Central memory CD8-positive, alpha-beta T cell (primary cell): Measurements from ENCODE around the gene GSC2.

ENCODE experiments used
- ATAC-seq: fragments of 150-1000 bp; cut with Tn5 transposase; replicated peaks from 2 replicates; pipeline ENCODE4 v1.10.0; 2022; ENCODE audit warnings: mild to moderate bottlenecking, moderate FRiP score, moderate number of reproducible peaks; ENCODE audit not compliant: poor library complexity, severe bottlenecking; ENCODE audit errors: extremely low read depth
- DNase-seq, 2 donors: peaks; one replicate each; pipeline ENCODE4 v3.0.0; 2021; ENCODE audit warnings: low spot score in 2 of 2
- H3K27ac Mint-ChIP-seq: one replicate; pipeline ENCODE4 v1.8.0; 2022; ENCODE audit warnings: low read depth, mild to moderate bottlenecking, moderate library complexity, mixed read lengths
- H3K27me3 Mint-ChIP-seq: one replicate; pipeline ENCODE4 v1.8.0; 2022; ENCODE audit warnings: mixed read lengths
- H3K36me3 Mint-ChIP-seq: one replicate; pipeline ENCODE4 v1.8.0; 2022; ENCODE audit warnings: mild to moderate bottlenecking, moderate library complexity, mixed read lengths; ENCODE audit not compliant: insufficient read depth
- H3K4me1 Mint-ChIP-seq: one replicate; pipeline ENCODE4 v1.8.0; 2022; ENCODE audit warnings: mixed read lengths
- H3K4me3 Mint-ChIP-seq: one replicate; pipeline ENCODE4 v1.8.0; 2022; ENCODE audit warnings: mild to moderate bottlenecking, moderate library complexity, mixed read lengths
- H3K9me3 Mint-ChIP-seq: one replicate; pipeline ENCODE4 v1.8.0; 2022; ENCODE audit warnings: mixed read lengths

The GSC2 gene

GRCh38 chr22:19122752-19123492 lies 27.2 kb downstream of the GSC2 start:
- Mint-ChIP-seq H3K36me3 (peaks cover 7% of the 10 kb centered on the region), H3K27ac (no peak overlapping the region), H3K4me3 (peak overlapping the region; percentile 85), H3K9me3 (no peaks in the 10 kb centered on the region), H3K27me3 (no peaks in the 10 kb centered on the region), H3K4me1 (peaks cover 37% of the 10 kb centered on the region)
- ATAC-seq = no peak
- no peak for DNase-seq

DNA sequence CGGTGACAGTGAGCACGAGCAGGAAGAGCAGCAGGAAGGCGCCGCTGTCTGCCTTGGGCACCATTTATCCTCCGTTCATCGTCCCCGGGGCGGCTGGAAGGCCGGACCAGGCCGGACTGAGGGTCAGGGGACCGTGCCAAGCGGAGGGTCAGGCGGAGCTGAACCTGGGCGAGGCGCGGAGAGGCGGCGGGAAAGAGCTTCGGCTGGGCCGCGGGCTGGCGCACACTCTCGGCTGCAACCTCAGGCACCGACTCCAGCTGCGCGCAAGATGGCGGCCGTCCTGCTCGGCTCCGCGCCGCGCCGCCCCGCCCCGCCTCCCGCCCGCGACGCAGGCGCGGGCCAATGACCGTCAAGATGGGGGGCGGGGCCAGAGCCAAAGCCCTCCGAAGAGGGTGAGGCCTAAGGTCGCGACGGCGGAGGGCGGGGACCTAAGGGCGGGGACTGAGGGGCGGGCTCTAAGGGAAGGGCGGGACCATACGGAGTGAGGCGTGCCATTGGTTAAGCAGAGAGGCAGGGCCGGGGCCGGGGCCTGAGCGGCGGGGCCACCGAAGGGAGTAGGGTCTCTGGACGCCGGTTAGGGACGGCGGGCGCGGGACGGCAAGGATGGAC lies 27.8 kb downstream of the GSC2 start, which contains the start of gene DGCR2:
Gene DGCR2 (minus strand): TSS at position 270 of the 609 bp plus-strand sequence. CDS start 206 bp downstream, at position 64.
- Mint-ChIP-seq H3K4me1 (peaks cover 40% of the 10 kb centered on the region), H3K36me3 (peaks cover 9% of the 10 kb centered on the region)
- ATAC-seq = peak; percentile 97

DNA sequence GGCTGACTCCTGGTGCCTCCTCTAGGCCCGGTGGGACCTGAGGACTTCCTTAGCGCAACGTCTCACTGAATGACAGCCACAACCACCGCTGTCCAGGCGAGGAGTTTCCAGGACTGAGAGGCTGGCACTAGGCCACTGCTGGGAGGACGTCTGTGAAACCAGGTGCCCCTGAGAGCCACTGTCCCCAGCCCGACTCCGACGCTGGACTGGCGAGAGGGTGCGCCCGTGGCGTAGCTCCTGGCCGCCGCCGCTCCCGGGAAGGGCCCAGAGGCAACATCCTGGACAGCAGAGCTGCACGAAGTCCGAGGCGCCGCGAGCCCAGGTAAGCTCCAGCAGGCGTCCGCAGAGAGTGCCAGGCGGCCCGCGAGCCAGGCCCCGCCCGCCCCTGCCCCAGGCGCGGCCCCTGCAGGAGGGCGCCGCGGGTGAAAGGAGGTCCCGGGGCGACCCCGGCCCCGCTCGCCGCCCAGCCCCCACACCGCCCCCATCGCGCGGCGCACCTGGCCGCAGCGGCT lies 28.4 kb downstream of the GSC2 start:
- Mint-ChIP-seq H3K9me3 (no peaks in the 10 kb centered on the region), H3K36me3 (peaks cover 9% of the 10 kb centered on the region), H3K4me3 (peak overlapping the region; percentile 85), H3K27ac (peak overlapping the region; percentile 59), H3K27me3 (no peaks in the 10 kb centered on the region), H3K4me1 (peaks cover 45% of the 10 kb centered on the region)
- DNase-seq = no peak
- ATAC-seq = no peak

More for the DNA sequence above, 27.8 kb downstream of the GSC2 start, which contains the start of gene DGCR2:
- DNase-seq = peak; percentile 82 to 90
- Mint-ChIP-seq H3K27me3 (no peaks in the 10 kb centered on the region), H3K9me3 (no peaks in the 10 kb centered on the region), H3K4me3 (peak within 1 kb of the TSS; percentile 85), H3K27ac (peak within 1 kb of the TSS; percentile 59)

- DNase-seq (no peak), ATAC-seq (no peak)
- Mint-ChIP-seq H3K36me3 (peaks cover 9% of the 10 kb centered on the region), H3K9me3 (no peaks in the 10 kb centered on the region), H3K4me3 (peak overlapping the region; percentile 85), H3K27ac (peak overlapping the region; percentile 59), H3K4me1 (peaks cover 52% of the 10 kb centered on the region), H3K27me3 (no peaks in the 10 kb centered on the region)
These were observed 29.1 kb downstream of the GSC2 start for GRCh38 chr22:19120829-19121630.

DNA sequence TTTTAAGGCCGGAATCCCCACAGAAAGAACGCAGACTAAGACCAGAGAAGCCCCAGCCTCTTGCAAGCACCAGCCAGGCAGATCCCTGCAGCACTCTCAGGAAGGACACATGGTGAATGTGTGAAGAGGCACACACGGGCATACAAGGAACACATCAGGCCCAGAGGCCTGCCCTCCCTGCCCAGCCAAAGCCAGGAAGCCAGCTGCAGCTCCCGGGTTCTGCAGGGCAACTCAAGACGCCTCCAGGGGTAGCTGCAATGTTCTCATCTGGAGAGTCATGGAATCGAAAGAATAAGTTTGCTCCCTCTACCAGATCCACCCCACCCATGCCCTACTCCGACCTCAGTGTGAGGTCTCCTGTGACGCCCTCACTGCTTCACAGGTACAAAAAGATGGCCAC lies 30.1 kb downstream of the GSC2 start:
- Mint-ChIP-seq H3K4me3 (peak overlapping the region; percentile 85), H3K36me3 (peaks cover 15% of the 10 kb centered on the region), H3K27ac (peak overlapping the region; percentile 59), H3K27me3 (no peaks in the 10 kb centered on the region), H3K9me3 (no peaks in the 10 kb centered on the region), H3K4me1 (peaks cover 63% of the 10 kb centered on the region)
- DNase-seq (no peak), ATAC-seq (no peak)

- H3K9me3 Mint-ChIP-seq = no peaks in the 10 kb centered on the region
- no peak for ATAC-seq
- no peak overlapping the region for H3K27ac Mint-ChIP-seq
- H3K4me1 Mint-ChIP-seq = peaks cover 69% of the 10 kb centered on the region
- DNase-seq = no peak
- peaks cover 15% of the 10 kb centered on the region for H3K36me3 Mint-ChIP-seq
- H3K4me3 Mint-ChIP-seq = peak overlapping the region; percentile 38
- no peaks in the 10 kb centered on the region for H3K27me3 Mint-ChIP-seq
These were observed 31.7 kb downstream of the GSC2 start for GRCh38 chr22:19118329-19118880.

GRCh38 chr22:19117111-19117512 lies 33.0 kb downstream of the GSC2 start:
- no peak for ATAC-seq
- peaks cover 18% of the 10 kb centered on the region for H3K36me3 Mint-ChIP-seq
- H3K4me3 Mint-ChIP-seq = no peak overlapping the region
- no peaks in the 10 kb centered on the region for H3K9me3 Mint-ChIP-seq
- DNase-seq = no peak
- no peaks in the 10 kb centered on the region for H3K27me3 Mint-ChIP-seq
- peaks cover 67% of the 10 kb centered on the region for H3K4me1 Mint-ChIP-seq
- H3K27ac Mint-ChIP-seq = no peak overlapping the region

- Mint-ChIP-seq H3K27me3 (no peaks in the 10 kb centered on the region), H3K4me3 (no peak overlapping the region), H3K4me1 (peaks cover 68% of the 10 kb centered on the region), H3K36me3 (peaks cover 16% of the 10 kb centered on the region), H3K9me3 (no peaks in the 10 kb centered on the region), H3K27ac (peak overlapping the region; percentile 78)
- DNase-seq (no peak), ATAC-seq (no peak)
These were observed 34.5 kb downstream of the GSC2 start for GRCh38 chr22:19115628-19116027.

DNA sequence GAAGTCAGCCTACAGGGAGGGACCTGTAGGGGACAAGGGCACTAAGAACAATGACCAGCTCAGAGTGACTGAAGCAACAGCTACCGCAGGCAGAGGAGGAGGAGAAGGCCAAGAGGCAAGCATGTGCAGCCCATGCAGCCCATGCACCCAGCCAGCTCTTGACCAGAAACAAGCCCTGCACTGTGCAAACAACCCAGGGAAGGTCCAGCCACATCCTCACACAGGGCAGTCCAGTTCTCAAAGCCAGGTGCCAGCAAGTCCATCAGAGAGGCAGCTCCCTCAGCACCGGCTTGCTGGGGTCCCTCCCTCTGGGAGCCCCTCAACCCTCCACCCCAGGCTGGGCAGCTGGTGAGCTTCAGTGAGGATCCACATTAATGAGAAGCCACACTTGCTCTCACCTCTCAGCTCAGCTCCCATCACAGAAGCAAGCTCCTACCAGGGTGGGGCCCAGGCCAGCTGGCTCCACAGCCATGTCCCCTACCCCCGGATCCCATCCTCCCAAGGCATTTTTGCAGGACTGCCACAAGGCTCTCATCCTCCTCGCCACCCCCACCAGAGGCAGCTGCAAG lies 35.0 kb downstream of the GSC2 start:
- peak overlapping the region; percentile 78 for H3K27ac Mint-ChIP-seq
- DNase-seq (no peak), ATAC-seq (no peak)
- no peaks in the 10 kb centered on the region for H3K9me3 Mint-ChIP-seq
- H3K27me3 Mint-ChIP-seq = no peaks in the 10 kb centered on the region
- H3K4me1 Mint-ChIP-seq = peaks cover 66% of the 10 kb centered on the region
- peaks cover 16% of the 10 kb centered on the region for H3K36me3 Mint-ChIP-seq
- no peak overlapping the region for H3K4me3 Mint-ChIP-seq

- DNase-seq = no peak
- no peaks in the 10 kb centered on the region for H3K9me3 Mint-ChIP-seq
- H3K36me3 Mint-ChIP-seq = peaks cover 22% of the 10 kb centered on the region
- H3K4me1 Mint-ChIP-seq = peaks cover 70% of the 10 kb centered on the region
- ATAC-seq = no peak
- H3K27me3 Mint-ChIP-seq = no peaks in the 10 kb centered on the region
- no peak overlapping the region for H3K27ac Mint-ChIP-seq
- no peak overlapping the region for H3K4me3 Mint-ChIP-seq
These were observed 36.7 kb downstream of the GSC2 start for GRCh38 chr22:19113429-19113828.

DNA sequence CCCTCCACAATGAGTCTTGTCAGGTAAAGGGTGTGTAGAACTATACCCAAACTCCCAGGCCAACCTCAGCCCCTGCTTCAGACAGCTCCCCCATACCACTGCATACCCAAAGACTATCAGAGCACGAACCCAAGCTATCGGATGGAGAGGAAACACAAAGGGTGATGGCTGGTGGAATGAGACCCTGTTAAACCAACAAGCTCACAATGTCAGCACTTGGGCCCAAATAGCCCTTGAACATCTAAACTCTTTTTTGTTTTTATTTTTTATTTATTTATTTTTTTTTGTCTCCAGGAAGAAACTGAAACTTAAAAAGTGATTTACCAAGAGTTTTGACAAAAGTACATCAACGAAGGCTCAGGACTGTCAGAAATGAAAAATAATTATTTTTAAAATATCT lies 38.5 kb downstream of the GSC2 start:
- peaks cover 20% of the 10 kb centered on the region for H3K36me3 Mint-ChIP-seq
- H3K4me3 Mint-ChIP-seq = peak overlapping the region; percentile 12
- H3K9me3 Mint-ChIP-seq = no peaks in the 10 kb centered on the region
- no peak overlapping the region for H3K27ac Mint-ChIP-seq
- DNase-seq (no peak), ATAC-seq (no peak)
- H3K27me3 Mint-ChIP-seq = no peaks in the 10 kb centered on the region
- H3K4me1 Mint-ChIP-seq = peaks cover 77% of the 10 kb centered on the region

- H3K27me3 Mint-ChIP-seq = no peaks in the 10 kb centered on the region
- ATAC-seq (no peak), DNase-seq (no peak)
- peaks cover 20% of the 10 kb centered on the region for H3K36me3 Mint-ChIP-seq
- H3K27ac Mint-ChIP-seq = no peak overlapping the region
- H3K9me3 Mint-ChIP-seq = no peaks in the 10 kb centered on the region
- peaks cover 77% of the 10 kb centered on the region for H3K4me1 Mint-ChIP-seq
- peak overlapping the region; percentile 12 for H3K4me3 Mint-ChIP-seq
These were observed 39.0 kb downstream of the GSC2 start for GRCh38 chr22:19111140-19111539.
